IPS-15b (cell line): ENCODE measurements around the gene LMNA.
"Not testable (repeated sequence)": the region's sequence is repeated elsewhere in the genome, so short reads cannot be mapped to it uniquely, and the experiment has no call there.

Source experiments
- H3K27me3 ChIP-seq: one replicate; pipeline ENCODE4 v1.6.1; 2013; ENCODE audit warnings: low read length; ENCODE audit not compliant: control insufficient read depth, insufficient read depth
- H3K36me3 ChIP-seq: one replicate; pipeline ENCODE4 v1.6.1; 2013; ENCODE audit warnings: low read length; ENCODE audit not compliant: control insufficient read depth, insufficient read depth
- H3K4me1 ChIP-seq: one replicate; pipeline ENCODE4 v1.6.1; 2013; ENCODE audit warnings: mild to moderate bottlenecking, low read length; ENCODE audit not compliant: control insufficient read depth, insufficient read depth
- H3K4me3 ChIP-seq: one replicate; pipeline ENCODE4 v1.5.1; 2013; ENCODE audit warnings: low read depth, low read length
- H3K9ac ChIP-seq: one replicate; pipeline ENCODE4 v1.6.1; 2013; ENCODE audit warnings: low read depth, mild to moderate bottlenecking, low read length
- H3K9me3 ChIP-seq: one replicate; pipeline ENCODE4 v1.6.1; 2013; ENCODE audit warnings: mild to moderate bottlenecking, low read length; ENCODE audit not compliant: control insufficient read depth, insufficient read depth

Gene LMNA

GRCh38 chr1:156114101-156114918 lies at the start of gene LMNA:
Gene LMNA, plus strand, starts transcription at chr1:156114711. Its CDS starts 208 bp downstream, at chr1:156114919.
- H3K4me1 ChIP-seq: peaks cover 5% of the 10 kb centered on the region
- no peaks in the 10 kb centered on the region for H3K27me3 ChIP-seq
- peak within 1 kb of the TSS; percentile 24 for H3K9ac ChIP-seq

GRCh38 chr1:156065212-156065611 lies 49.3 kb upstream of the LMNA start:
- Histone ChIP-seq H3K27me3 (peaks cover 4% of the 10 kb centered on the region), H3K9ac (no peak overlapping the region), H3K4me1 (peaks cover 11% of the 10 kb centered on the region), H3K4me3 (no peak overlapping the region), H3K9me3 (no peaks in the 10 kb centered on the region), H3K36me3 (no peaks in the 10 kb centered on the region)

More at GRCh38 chr1:156114101-156114918, at the start of gene LMNA:
- Histone ChIP-seq H3K4me3 (peak within 1 kb of the TSS; percentile 90), H3K9me3 (no peaks in the 10 kb centered on the region), H3K36me3 (no peaks in the 10 kb centered on the region)

- no peak overlapping the region for H3K9ac ChIP-seq
Measured at GRCh38 chr1:156065871-156066270, 48.6 kb upstream of the LMNA start.

GRCh38 chr1:156067262-156067661 lies 47.2 kb upstream of the LMNA start:
- Histone ChIP-seq H3K4me1 (peaks cover 7% of the 10 kb centered on the region), H3K9ac (no peak overlapping the region), H3K9me3 (no peaks in the 10 kb centered on the region), H3K4me3 (no peak overlapping the region), H3K36me3 (no peaks in the 10 kb centered on the region), H3K27me3 (no peaks in the 10 kb centered on the region)

More at GRCh38 chr1:156065871-156066270, 48.6 kb upstream of the LMNA start:
- H3K4me3 ChIP-seq: no peak overlapping the region
- H3K27me3 ChIP-seq: peaks cover 4% of the 10 kb centered on the region
- no peaks in the 10 kb centered on the region for H3K9me3 ChIP-seq
- peaks cover 11% of the 10 kb centered on the region for H3K4me1 ChIP-seq
- H3K36me3 ChIP-seq: no peaks in the 10 kb centered on the region

GRCh38 chr1:156069490-156070455 lies 44.7 kb upstream of the LMNA start:
- Histone ChIP-seq H3K4me3 (no peak overlapping the region), H3K4me1 (peaks cover 23% of the 10 kb centered on the region), H3K9me3 (no peaks in the 10 kb centered on the region), H3K9ac (no peak overlapping the region), H3K27me3 (no peaks in the 10 kb centered on the region), H3K36me3 (no peaks in the 10 kb centered on the region)

GRCh38 chr1:156070548-156070947 lies 44.0 kb upstream of the LMNA start:
- Histone ChIP-seq H3K4me3 (no peak overlapping the region), H3K4me1 (peaks cover 29% of the 10 kb centered on the region), H3K9ac (no peak overlapping the region), H3K27me3 (no peaks in the 10 kb centered on the region), H3K9me3 (no peaks in the 10 kb centered on the region), H3K36me3 (no peaks in the 10 kb centered on the region)

- not testable (repeated sequence) for H3K4me3 ChIP-seq, H3K9me3 ChIP-seq, H3K9ac ChIP-seq, H3K36me3 ChIP-seq, H3K27me3 ChIP-seq
- H3K4me1 ChIP-seq: peaks cover 34% of the 10 kb centered on the region
Measured at GRCh38 chr1:156071332-156071816, 43.1 kb upstream of the LMNA start.

GRCh38 chr1:156072251-156072650 lies 42.3 kb upstream of the LMNA start:
- H3K27me3 ChIP-seq: no peaks in the 10 kb centered on the region
- no peak overlapping the region for H3K4me3 ChIP-seq
- no peaks in the 10 kb centered on the region for H3K9me3 ChIP-seq
- H3K4me1 ChIP-seq: peaks cover 34% of the 10 kb centered on the region
- peaks cover 6% of the 10 kb centered on the region for H3K36me3 ChIP-seq
- H3K9ac ChIP-seq: no peak overlapping the region

- Histone ChIP-seq H3K4me1 (peaks cover 38% of the 10 kb centered on the region), H3K9ac (no peak overlapping the region), H3K27me3 (peaks cover 9% of the 10 kb centered on the region), H3K9me3 (no peaks in the 10 kb centered on the region), H3K36me3 (peaks cover 6% of the 10 kb centered on the region), H3K4me3 (no peak overlapping the region)
Measured at GRCh38 chr1:156073110-156073687, 41.3 kb upstream of the LMNA start.

- H3K4me1 ChIP-seq: peaks cover 41% of the 10 kb centered on the region
- H3K9ac ChIP-seq: no peak overlapping the region
- peaks cover 14% of the 10 kb centered on the region for H3K27me3 ChIP-seq
- H3K9me3 ChIP-seq: no peaks in the 10 kb centered on the region
- H3K4me3 ChIP-seq: no peak overlapping the region
- H3K36me3 ChIP-seq: peaks cover 6% of the 10 kb centered on the region
Measured at GRCh38 chr1:156073740-156074139, 40.8 kb upstream of the LMNA start.

- Histone ChIP-seq H3K27me3 (peaks cover 20% of the 10 kb centered on the region), H3K4me1 (peaks cover 43% of the 10 kb centered on the region), H3K9me3 (no peaks in the 10 kb centered on the region), H3K36me3 (peaks cover 6% of the 10 kb centered on the region), H3K9ac (no peak overlapping the region), H3K4me3 (no peak overlapping the region)
Measured at GRCh38 chr1:156074661-156075060, 39.9 kb upstream of the LMNA start.
